K562 (cell line): ENCODE data around the gene ACSM6. TPM values are rescaled to one million over a fixed set of nuclear protein-coding genes. Genes with fewer than 3 reads are reported as not detected.

Source experiments
- ATAC-seq: fragments of 200-7000 bp; cut with Tn5 transposase; 3 replicates; pipeline ENCODE4 v1.9.1; 2020; ENCODE audit warnings: moderate library complexity
- BruUV-seq: library from RNA; stranded (reverse); fragments of 400-500 nt; replicated peaks from 2 replicates; lab custom pipeline; 2021; lab: Mats Ljungman, UMichigan
- CTCF ChIA-PET: fragments of 300-600 bp; formaldehyde crosslinking; extraction: SDS; loops from one replicate; lab custom pipeline; 2021; ENCODE audit warnings: low intra/inter-chr PET ratio; lab: Yijun Ruan, JAX
- POLR2A ChIA-PET: fragments of 300-600, 350-650 bp; sonication (Branson Sonifier 250); formaldehyde crosslinking; extraction: SDS; loops from one replicate; lab custom pipeline; 2021; ENCODE audit warnings: antibody characterized with exemption, inconsistent platforms; lab: Yijun Ruan, JAX
- DNase-seq, 4 experiments: peaks; one replicate each; pipeline versions ENCODE4 v3.0.0 to v3.0.0-alpha.2; 2011 to 2018; ENCODE audit warnings: low spot score in 3 of 4, mixed read lengths in 3 of 4; ENCODE audit errors: extremely low read depth in 1 of 4
- FAIRE-seq: peaks from 2 replicates; lab custom pipeline; 2011; peaks lifted over from hg19 to GRCh38; lab: Jason Lieb, UNC
- H2AFZ ChIP-seq: 2 replicates; pipeline ENCODE4 v1.6.0; 2011; ENCODE audit warnings: low read depth, low read length, control low read depth, inconsistent platforms
- H3K27ac ChIP-seq: fragments of 200-600 bp; 3 replicates; pipeline ENCODE4 v1.8.0; 2011; ENCODE audit warnings: low read depth, mild to moderate bottlenecking, control low read depth, inconsistent platforms, low read length, moderate library complexity, mixed read lengths; ENCODE audit errors: extremely low read depth
- H3K27me3 ChIP-seq, 2 experiments: fragments of 300-600 bp in 1 of 2; 2 replicates in 1 of 2; 3 replicates in 1 of 2; pipeline versions ENCODE4 v1.6.0 to v1.8.0; 2011; ENCODE audit warnings: inconsistent platforms in 2 of 2, low read length in 2 of 2, mild to moderate bottlenecking in 1 of 2, mixed read lengths in 1 of 2, moderate library complexity in 1 of 2; ENCODE audit not compliant: control insufficient read depth in 2 of 2, insufficient read depth in 2 of 2
- H3K36me3 ChIP-seq: fragments of 300-600 bp; 3 replicates; pipeline ENCODE4 v1.8.0; 2011; ENCODE audit warnings: mild to moderate bottlenecking, low read length, inconsistent platforms; ENCODE audit not compliant: control insufficient read depth, insufficient read depth
- H3K4me1 ChIP-seq, 2 experiments: fragments of 200-600 bp in 1 of 2; replicated peaks in 1 of 2; 2 replicates in 1 of 2; 3 replicates in 1 of 2; pipeline versions ENCODE4 v1.5.1 to v1.8.0; 2011; ENCODE audit warnings: inconsistent platforms in 2 of 2, low read length in 2 of 2, mild to moderate bottlenecking in 1 of 2, mixed read lengths in 1 of 2, moderate library complexity in 1 of 2; ENCODE audit not compliant: control insufficient read depth in 2 of 2, insufficient read depth in 2 of 2
- H3K4me2 ChIP-seq: 2 replicates; pipeline ENCODE4 v1.6.1; 2011; ENCODE audit warnings: low read length, control low read depth, inconsistent platforms, mixed read lengths; ENCODE audit not compliant: insufficient read depth
- H3K4me3 ChIP-seq: fragments of 200-600 bp; sonication (generic), shearing (Covaris generic); 2 replicates; pipeline ENCODE4 v1.5.1; 2016; ENCODE audit warnings: control low read depth, inconsistent platforms
- H3K79me2 ChIP-seq: fragments of 200-600 bp; 3 replicates; pipeline ENCODE4 v1.8.0; 2011; ENCODE audit warnings: low read length, inconsistent platforms; ENCODE audit not compliant: control insufficient read depth, insufficient read depth
- H3K9ac ChIP-seq, 2 experiments: 2 replicates each; pipeline versions ENCODE4 v1.6.0 to v1.6.1; 2011; ENCODE audit warnings: low read depth in 2 of 2, low read length in 2 of 2, control low read depth in 1 of 2, inconsistent platforms in 1 of 2, mild to moderate bottlenecking in 1 of 2, mixed read lengths in 1 of 2; ENCODE audit not compliant: insufficient read depth in 1 of 2
- H3K9me1 ChIP-seq: one replicate; pipeline ENCODE4 v1.6.0; 2011; ENCODE audit warnings: inconsistent platforms, mild to moderate bottlenecking, low read length, moderate library complexity; ENCODE audit not compliant: control insufficient read depth, insufficient read depth
- H3K9me3 ChIP-seq: replicated peaks from 2 replicates; pipeline ENCODE4 v1.5.1; 2011; ENCODE audit warnings: low read depth, low read length, inconsistent platforms; ENCODE audit not compliant: control insufficient read depth, insufficient read depth
- H4K20me1 ChIP-seq: replicated peaks from 2 replicates; pipeline ENCODE4 v1.6.1; 2011; ENCODE audit warnings: low read length, inconsistent platforms, mixed read lengths; ENCODE audit not compliant: control insufficient read depth, insufficient read depth
- ARID4B ChIP-seq: sonication (generic); formaldehyde crosslinking; IDR thresholded peaks from 2 replicates; pipeline ENCODE4 v1.8.0; 2022; ENCODE audit warnings: mild to moderate bottlenecking, missing genetic modification reagents
- CBFA2T2 ChIP-seq: fragments of 450-650 bp; conservative IDR thresholded peaks from 2 replicates; pipeline ENCODE4 v1.6.1; 2017; ENCODE audit warnings: mild to moderate bottlenecking
- CEBPG ChIP-seq, 3 experiments: fragments of 200-800 bp in 1 of 3; sonication (Bioruptor generic) in 1 of 3; sonication (generic) in 1 of 3; formaldehyde crosslinking in 1 of 3; IDR thresholded peaks in 2 of 3; conservative IDR thresholded peaks in 1 of 3; 2 replicates each; pipeline versions ENCODE4 v1.6.1 to v1.8.0; 2016 to 2022; ENCODE audit warnings: missing compliant biosample characterization in 2 of 3, missing genetic modification characterization in 2 of 3, mild to moderate bottlenecking in 1 of 3, missing genetic modification reagents in 1 of 3
- ELK1 ChIP-seq: sonication (generic); formaldehyde crosslinking; IDR thresholded peaks from 2 replicates; pipeline ENCODE4 v1.8.1; 2022; ENCODE audit warnings: missing genetic modification reagents
- FOSL1 ChIP-seq: fragments of 200-800 bp; sonication (Bioruptor generic); conservative IDR thresholded peaks from 2 replicates; pipeline ENCODE4 v1.6.1; 2016; ENCODE audit warnings: missing genetic modification characterization, missing compliant biosample characterization
- HNRNPL ChIP-seq: fragments of 200-400 bp; formaldehyde crosslinking; IDR thresholded peaks from 2 replicates; pipeline ENCODE4 v1.6.1; 2017; ENCODE audit warnings: low read depth, mild to moderate bottlenecking, low read length
- PHB ChIP-seq: fragments of 250-450 bp; sonication (Bioruptor Pico); IDR thresholded peaks from 2 replicates; pipeline ENCODE4 v1.5.0; 2021
- SRSF9 ChIP-seq: fragments of 200-400 bp; formaldehyde crosslinking; IDR thresholded peaks from 2 replicates; pipeline ENCODE4 v1.6.1; 2017; ENCODE audit warnings: low read depth, low read length, borderline replicate concordance
- ZBTB7A ChIP-seq: IDR thresholded peaks from 2 replicates; pipeline ENCODE4 v1.6.1; 2011; ENCODE audit warnings: low read depth, mild to moderate bottlenecking, low read length, moderate library complexity, borderline replicate concordance; ENCODE audit not compliant: control insufficient read depth
- ZNF384 ChIP-seq: IDR thresholded peaks from 2 replicates; pipeline ENCODE4 v1.6.1; 2012; ENCODE audit warnings: low read depth, low read length, improper control_type of control experiment
- ZNF511 ChIP-seq: sonication (generic); formaldehyde crosslinking; IDR thresholded peaks from 2 replicates; pipeline ENCODE4 v1.8.0; 2022; ENCODE audit warnings: mild to moderate bottlenecking, missing genetic modification reagents
- WGBS: fragments of 100-300 bp; shearing (Covaris generic); methylation state at CpG from one replicate; pipeline ENCODE4 v1.1.6; 2016; ENCODE audit warnings: low coverage, mixed read lengths; ENCODE audit not compliant: insufficient coverage; ENCODE audit errors: missing lambda C conversion rate; 5-methylcytosine and 5-hydroxymethylcytosine counted together
- in situ Hi-C: fragments of 300-500 bp; cut with MboI; formaldehyde crosslinking; loops from 4 replicates; pipeline ENCODE4 v1.15.0; 2018; ENCODE audit warnings: inconsistent platforms, mixed read lengths
- intact Hi-C: fragments of 100-400 bp; cut with micrococcal nuclease; formaldehyde crosslinking; loops from 2 replicates; pipeline ENCODE4 v1.14.2; 2022
- polyA plus RNA-seq, 8 experiments: library from polyadenylated mRNA; depleted of rRNA in 4 of 8; stranded (reverse) in 5 of 8; unstranded in 3 of 8; fragments of >200 nt; fragmentation: Nextera tagmentation in 2 of 8; fragmentation: Illumina TruSeq in 1 of 8; extraction: Ambion mirVana in 2 of 8; extraction: Trizol in 1 of 8; gene quantifications; 2 replicates each; pipeline versions ENCODE4 v1.2.1 to v1.2.3, GENCODE V29; 2011 to 2014; ENCODE audit warnings: inconsistent platforms in 1 of 8, missing spikeins in 1 of 8
- total RNA-seq, 7 experiments: library from RNA; depleted of rRNA in 6 of 7; stranded (reverse); fragments of >200 nt in 6 of 7; fragmentation: Illumina TruSeq in 2 of 7; extraction: Trizol in 2 of 7; gene quantifications; 2 replicates each; pipeline versions ENCODE4 v1.2.1 to v1.2.3, GENCODE V29; 2011 to 2021; ENCODE audit warnings: low replicate concordance in 1 of 7

Gene ACSM6
- total and polyA plus RNA-seq, 9 of the 15 experiments (the other 6 are each of a cell fraction or from before 2014, with no cell fraction given), result not detected

- no peak for TF ChIP-seq ZBTB7A
- TF ChIP-seq ELK1 (CRISPR knock-in tag), result no peak
Measured at GRCh38 chr10:95268438-95268837, 74.4 kb downstream of the ACSM6 start (continued).

GRCh38 chr10:95273393-95274312, 79.6 kb downstream of the ACSM6 start:
- no peak overlapping the region for H3K4me3 ChIP-seq
- 61% methylated on average over 12 of the region's 13 CpGs for WGBS
- no peak overlapping the region for H3K9ac ChIP-seq
- ATAC-seq (no peak), FAIRE-seq (peak; percentile 54), DNase-seq (no peak)
- no peaks in the 10 kb centered on the region for H3K27me3 ChIP-seq
- peaks cover 10% of the 10 kb centered on the region for H4K20me1 ChIP-seq
- H3K79me2 ChIP-seq, result peaks cover 60% of the 10 kb centered on the region
- no peak overlapping the region for H3K4me2 ChIP-seq
- peaks cover 18 to 29% of the 10 kb centered on the region in 2 experiments for H3K4me1 ChIP-seq
- ChIA-PET POLR2A (interaction anchor here (0.6 to 1.0 kb wide), 3 partner anchors 16 to 22 kb away, joined by 3 to 4 read pairs (median 3); no protein-coding TSS in a partner anchor), CTCF (no interaction called here)
- intact Hi-C loops, result no loop called here
- peaks cover 12% of the 10 kb centered on the region; the same call in 1 of the 3 replicates for H3K36me3 ChIP-seq
- H3K9me1 ChIP-seq, result peaks cover 4% of the 10 kb centered on the region
- in situ Hi-C loops, result no loop called here
- no TSS peak for BruUV-seq
- H3K27ac ChIP-seq, result no peak overlapping the region
- no peak overlapping the region for H2AFZ ChIP-seq
- no peaks in the 10 kb centered on the region; the same call in 1 of the 2 replicates for H3K9me3 ChIP-seq
- TF ChIP-seq FOSL1 (tag) (peak; percentile 61), ARID4B (CRISPR knock-in tag) (no peak), HNRNPL (no peak), CBFA2T2 (no peak), PHB (no peak), CEBPG (CRISPR knock-in tag; IDR thresholded peaks at IDR 0.05) (peak; percentile 24; the same call in 1 of the 2 replicates), CEBPG (tag; conservative IDR thresholded peaks at IDR 0.05 in 1 of 2, IDR thresholded peaks at IDR 0.05 in 1 of 2) (no peak), SRSF9 (no peak), ZNF384 (peak; percentile 58), ZNF511 (no peak)
